NCI-H526 (cell line): ENCODE results near the gene KIAA0513.

Experiments used
- DNase-seq, 2 experiments: peaks; one replicate each; lab custom pipeline; 2025; lab: John Stamatoyannopoulos, UW

The KIAA0513 gene

GRCh38 chr16:85072076-85072860 lies 44.7 kb downstream of the KIAA0513 start:
- DNase-seq, result no peak

GRCh38 chr16:85072947-85073346 lies 45.4 kb downstream of the KIAA0513 start:
- DNase-seq, result no peak

- no peak for DNase-seq
Measured at GRCh38 chr16:85074225-85074914, 46.8 kb downstream of the KIAA0513 start.

GRCh38 chr16:85075236-85075924 lies 47.8 kb downstream of the KIAA0513 start:
- no peak for DNase-seq

GRCh38 chr16:85077039-85077438 lies 49.4 kb downstream of the KIAA0513 start:
- no peak for DNase-seq

- no peak for DNase-seq
Measured at GRCh38 chr16:85077576-85078125, 50.1 kb downstream of the KIAA0513 start.

- no peak for DNase-seq
Measured at GRCh38 chr16:85078226-85078625, 50.6 kb downstream of the KIAA0513 start.

- DNase-seq, result no peak
Measured at GRCh38 chr16:85078952-85079351, 51.4 kb downstream of the KIAA0513 start.

GRCh38 chr16:85079785-85080570 lies 52.4 kb downstream of the KIAA0513 start:
- DNase-seq, result no peak

GRCh38 chr16:85081038-85081437 lies 53.4 kb downstream of the KIAA0513 start:
- no peak for DNase-seq

GRCh38 chr16:85081765-85082164 lies 54.2 kb downstream of the KIAA0513 start:
- no peak for DNase-seq

GRCh38 chr16:85082173-85083050 lies 54.8 kb downstream of the KIAA0513 start:
- DNase-seq, result peak in 1 of 2 experiments; percentile 19

- DNase-seq, result no peak
Measured at GRCh38 chr16:85083051-85083639, 55.5 kb downstream of the KIAA0513 start.

- no peak for DNase-seq
Measured at GRCh38 chr16:85084841-85085510, 57.4 kb downstream of the KIAA0513 start.

- DNase-seq, result no peak
Measured at GRCh38 chr16:85085721-85086120, 58.1 kb downstream of the KIAA0513 start.

GRCh38 chr16:85086347-85087291 lies 59.0 kb downstream of the KIAA0513 start:
- peak in 1 of 2 experiments; percentile 49 for DNase-seq

GRCh38 chr16:85087899-85088569 lies 60.4 kb downstream of the KIAA0513 start:
- DNase-seq, result no peak
